ENCODE results near the gene WNT11.

Gene WNT11

DNA sequence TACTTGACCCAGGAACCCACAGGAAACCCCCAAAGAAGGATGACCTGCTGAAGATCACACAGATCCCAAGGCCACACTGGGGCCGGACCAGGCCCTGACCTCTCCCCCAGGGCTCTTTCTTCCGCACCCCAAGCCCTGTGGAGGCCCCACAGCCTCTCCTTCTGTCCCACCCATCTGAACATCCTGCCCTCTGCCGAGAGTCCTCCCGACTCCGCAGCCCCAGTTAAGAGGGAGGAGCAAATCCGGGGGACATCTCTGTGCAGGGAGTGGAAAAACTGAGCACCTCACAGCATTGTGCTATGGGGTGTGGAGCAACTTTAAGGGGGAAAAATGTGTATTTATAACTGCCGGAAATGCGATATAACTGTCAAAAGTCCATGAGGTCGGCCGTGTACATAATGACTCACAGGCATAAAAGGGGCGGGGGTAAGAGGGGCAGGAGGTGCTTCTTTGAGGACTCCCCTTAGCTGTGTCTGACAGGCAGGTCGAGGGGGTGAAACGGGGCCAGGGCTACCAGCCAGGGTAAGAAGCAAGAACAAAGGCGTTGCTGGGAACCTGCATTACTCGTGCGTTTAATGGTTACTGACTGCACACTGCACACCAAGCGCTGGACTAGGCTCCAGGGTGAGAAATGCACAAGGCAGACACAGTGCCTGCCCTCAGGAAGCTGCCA is 57.2 kb downstream of the WNT11 start:
- TF ChIP-seq, protein P1, sequence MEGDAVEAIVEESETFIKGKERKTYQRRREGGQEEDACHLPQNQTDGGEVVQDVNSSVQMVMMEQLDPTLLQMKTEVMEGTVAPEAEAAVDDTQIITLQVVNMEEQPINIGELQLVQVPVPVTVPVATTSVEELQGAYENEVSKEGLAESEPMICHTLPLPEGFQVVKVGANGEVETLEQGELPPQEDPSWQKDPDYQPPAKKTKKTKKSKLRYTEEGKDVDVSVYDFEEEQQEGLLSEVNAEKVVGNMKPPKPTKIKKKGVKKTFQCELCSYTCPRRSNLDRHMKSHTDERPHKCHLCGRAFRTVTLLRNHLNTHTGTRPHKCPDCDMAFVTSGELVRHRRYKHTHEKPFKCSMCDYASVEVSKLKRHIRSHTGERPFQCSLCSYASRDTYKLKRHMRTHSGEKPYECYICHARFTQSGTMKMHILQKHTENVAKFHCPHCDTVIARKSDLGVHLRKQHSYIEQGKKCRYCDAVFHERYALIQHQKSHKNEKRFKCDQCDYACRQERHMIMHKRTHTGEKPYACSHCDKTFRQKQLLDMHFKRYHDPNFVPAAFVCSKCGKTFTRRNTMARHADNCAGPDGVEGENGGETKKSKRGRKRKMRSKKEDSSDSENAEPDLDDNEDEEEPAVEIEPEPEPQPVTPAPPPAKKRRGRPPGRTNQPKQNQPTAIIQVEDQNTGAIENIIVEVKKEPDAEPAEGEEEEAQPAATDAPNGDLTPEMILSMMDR (IDR thresholded peaks at IDR 0.05; ENCODE audit: insufficient read depth, low read depth, low read length, missing control alignments): no peak
- DNase-seq (ENCODE audit: low read depth): no peak
- no peak overlapping the region for H3K4me3 ChIP-seq (ENCODE audit: low read length)

DNA sequence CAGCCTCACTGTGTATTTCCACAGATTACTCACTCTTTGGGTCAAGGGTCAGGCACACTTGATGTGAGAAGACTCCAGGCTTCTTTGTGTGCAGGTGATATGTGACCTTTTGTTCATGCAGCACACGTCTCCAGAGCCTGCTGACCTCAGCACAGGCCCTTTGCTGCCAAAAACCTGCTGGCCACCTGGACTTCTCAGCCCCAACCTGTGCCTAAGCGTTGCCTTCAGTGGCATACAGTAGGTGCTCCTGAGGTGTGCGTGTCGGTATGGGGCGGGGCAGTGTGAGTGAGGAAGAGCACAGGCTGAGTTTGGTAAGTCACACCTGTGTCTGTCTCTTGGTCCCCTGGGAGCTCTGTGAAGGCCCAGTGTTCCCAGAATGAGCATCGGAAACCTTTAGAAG is 58.1 kb downstream of the WNT11 start:
- no peak for DNase-seq (ENCODE audit: low read depth)
- TF ChIP-seq, protein P1 (IDR thresholded peaks at IDR 0.05; ENCODE audit: insufficient read depth, low read depth, low read length, missing control alignments): no peak
- no peak overlapping the region for H3K4me3 ChIP-seq (ENCODE audit: low read length)

DNA sequence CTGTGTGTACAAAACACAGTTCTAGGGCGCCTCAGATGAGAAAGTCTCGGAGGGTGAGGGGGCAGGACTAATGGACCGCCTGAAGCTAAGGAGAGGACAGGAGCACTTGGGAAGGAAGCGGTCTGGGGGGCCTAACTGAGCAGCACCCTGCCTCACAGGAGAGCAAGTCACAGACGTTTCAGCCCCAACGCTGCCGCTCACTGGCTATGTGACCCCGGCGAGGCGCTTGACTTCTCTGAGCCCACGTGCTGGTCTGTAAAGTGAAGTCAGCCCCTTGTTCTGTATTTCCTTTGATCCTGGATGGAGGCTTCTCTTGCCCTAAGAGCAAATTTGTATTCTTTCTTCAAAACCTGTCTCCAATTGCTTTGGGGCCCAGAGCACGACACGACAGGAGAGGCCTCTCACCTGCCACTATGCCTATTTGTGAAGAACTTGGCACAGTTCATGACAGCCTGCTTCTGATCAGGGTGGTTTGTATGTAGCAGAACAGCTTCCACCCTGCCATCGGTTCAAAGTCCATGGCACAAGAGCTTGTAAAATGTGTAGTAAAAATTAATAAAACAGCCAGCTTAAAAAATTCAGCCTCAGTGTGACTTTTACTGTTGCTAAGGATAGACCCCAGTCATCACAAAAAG is 59.1 kb downstream of the WNT11 start:
- no peak overlapping the region for H3K4me3 ChIP-seq (ENCODE audit: low read length)
- DNase-seq (ENCODE audit: low read depth): no peak
- TF ChIP-seq, protein P1 (IDR thresholded peaks at IDR 0.05; ENCODE audit: insufficient read depth, low read depth, low read length, missing control alignments): no peak

DNA sequence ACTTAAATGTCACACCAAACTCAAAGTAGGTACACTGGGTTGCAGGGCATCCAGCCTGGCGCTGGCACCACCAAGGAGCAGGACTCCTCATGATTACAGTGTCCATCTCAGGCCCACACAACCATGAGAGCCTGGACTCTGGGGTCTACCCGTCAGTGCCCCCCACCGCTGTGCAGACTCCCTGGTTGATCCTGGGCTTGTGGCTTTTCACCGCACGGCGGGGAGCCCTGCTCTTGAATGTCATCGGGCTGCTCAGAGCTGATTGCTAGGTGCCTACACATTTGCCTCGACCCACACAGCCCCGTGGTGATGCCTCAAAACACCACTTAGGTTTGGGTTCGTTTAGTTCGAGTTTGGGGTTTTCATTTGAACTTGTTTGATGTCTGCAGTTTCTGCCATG is 63.0 kb downstream of the WNT11 start:
- H3K4me3 ChIP-seq (ENCODE audit: low read length): no peak overlapping the region
- TF ChIP-seq, protein P1 (IDR thresholded peaks at IDR 0.05; ENCODE audit: insufficient read depth, low read depth, low read length, missing control alignments): no peak
- no peak for DNase-seq (ENCODE audit: low read depth)

DNA sequence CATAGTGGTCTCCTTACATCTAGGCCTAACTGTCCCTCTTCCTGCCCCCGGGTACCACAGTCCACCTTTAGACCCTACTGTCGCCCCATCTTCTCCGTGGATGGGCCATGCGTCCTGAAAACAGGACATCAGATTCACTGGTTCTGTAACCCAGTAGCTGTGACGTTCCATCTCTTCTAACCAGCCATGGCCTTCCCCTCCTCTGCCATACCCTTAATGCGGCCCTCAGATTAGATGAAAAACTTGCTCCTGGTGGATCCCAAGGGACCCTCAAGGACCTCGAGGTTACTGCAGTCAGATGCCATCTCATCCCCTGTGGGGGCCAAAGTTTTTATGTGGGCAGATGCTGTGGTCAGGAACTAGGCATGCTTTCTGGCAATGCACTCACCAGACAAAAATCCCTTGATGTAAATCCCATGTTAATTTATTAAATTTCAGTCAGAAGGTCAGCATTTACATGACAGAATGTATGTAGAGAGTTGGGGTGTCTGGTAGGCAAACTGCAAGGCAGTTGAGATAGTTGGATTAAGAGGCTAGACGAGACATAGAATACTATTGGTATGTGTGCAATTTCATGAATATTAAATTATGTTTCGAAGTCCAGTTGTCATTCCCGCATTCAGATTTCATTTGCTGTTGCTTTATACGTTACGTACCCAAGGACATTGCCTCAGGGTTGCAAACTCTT is 64.3 kb downstream of the WNT11 start:
- TF ChIP-seq, protein P1 (IDR thresholded peaks at IDR 0.05; ENCODE audit: insufficient read depth, low read depth, low read length, missing control alignments): no peak

DNA sequence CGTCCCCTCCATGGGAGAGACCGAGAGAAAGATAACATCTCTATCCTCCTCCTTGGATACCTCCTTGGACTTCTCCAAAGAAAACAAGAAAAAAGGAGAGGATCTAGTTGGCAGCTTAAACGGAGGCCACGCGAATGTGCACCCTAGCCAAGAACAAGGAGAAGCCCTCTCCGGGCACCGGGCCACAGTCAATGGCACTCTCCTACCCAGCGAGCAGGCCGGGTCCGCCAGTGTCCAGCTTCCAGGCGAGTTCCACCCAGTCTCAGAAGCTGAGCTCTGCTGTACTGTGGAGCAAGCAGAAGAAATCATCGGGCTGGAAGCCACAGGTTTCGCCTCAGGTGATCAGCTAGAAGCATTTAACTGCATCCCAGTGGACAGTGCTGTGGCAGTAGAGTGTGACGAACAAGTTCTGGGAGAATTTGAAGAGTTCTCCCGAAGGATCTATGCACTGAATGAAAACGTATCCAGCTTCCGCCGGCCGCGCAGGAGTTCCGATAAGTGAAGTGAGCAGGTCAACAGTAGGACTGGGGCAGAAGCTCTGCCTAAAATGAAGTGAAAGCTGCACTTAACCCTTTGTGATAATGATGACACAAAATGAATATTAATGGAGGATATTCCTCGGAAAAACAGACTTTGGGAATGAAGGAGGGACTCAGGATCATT is 65.3 kb downstream of the WNT11 start:
- TF ChIP-seq, protein P1 (IDR thresholded peaks at IDR 0.05; ENCODE audit: insufficient read depth, low read depth, low read length, missing control alignments): no peak
- DNase-seq (ENCODE audit: low read depth): no peak
- no peak overlapping the region for H3K4me3 ChIP-seq (ENCODE audit: low read length)

More for the DNA sequence above, 64.3 kb downstream of the WNT11 start:
- H3K4me3 ChIP-seq (ENCODE audit: low read length): no peak overlapping the region
- DNase-seq (ENCODE audit: low read depth): no peak

Measured in epithelial cell of esophagus (primary cell).